H1 (cell line): Measurements from ENCODE around the gene BTBD16.

Experiments used
- CEBPB ChIP-seq: IDR thresholded peaks from 2 replicates; pipeline ENCODE4 v1.6.1; 2012; ENCODE audit warnings: low read depth, low read length
- HDAC2 ChIP-seq, 2 experiments: fragments of 300-600 bp in 1 of 2; sonication (generic) in 1 of 2; IDR thresholded peaks; 2 replicates each; pipeline ENCODE4 v1.6.1; 2011 to 2012; ENCODE audit warnings: low read depth in 2 of 2, low read length in 2 of 2, mild to moderate bottlenecking in 2 of 2, moderate library complexity in 2 of 2, borderline replicate concordance in 1 of 2, inconsistent platforms in 1 of 2
- POLR2A ChIP-seq, 2 experiments: IDR thresholded peaks; 1 replicate in 1 of 2; 2 replicates in 1 of 2; pipeline ENCODE4 v1.6.1; 2011; ENCODE audit warnings: low read depth in 2 of 2, low read length in 2 of 2, mild to moderate bottlenecking in 2 of 2; ENCODE audit errors: control extremely low read depth in 1 of 2
- SP1 ChIP-seq: IDR thresholded peaks from 2 replicates; pipeline ENCODE4 v1.6.1; 2011; ENCODE audit warnings: low read depth, low read length
- TF ChIP-seq, protein P1 (sequence below), 3 experiments: IDR thresholded peaks; 1 replicate in 2 of 3; 2 replicates in 1 of 3; pipeline versions ENCODE4 v1.5.1 to v1.6.1; 2011; ENCODE audit warnings: low read length in 3 of 3, mild to moderate bottlenecking in 3 of 3, inconsistent platforms in 2 of 3, low read depth in 1 of 3, moderate library complexity in 1 of 3; ENCODE audit not compliant: insufficient read depth in 1 of 3; ENCODE audit errors: control extremely low read depth in 1 of 3

DNA sequence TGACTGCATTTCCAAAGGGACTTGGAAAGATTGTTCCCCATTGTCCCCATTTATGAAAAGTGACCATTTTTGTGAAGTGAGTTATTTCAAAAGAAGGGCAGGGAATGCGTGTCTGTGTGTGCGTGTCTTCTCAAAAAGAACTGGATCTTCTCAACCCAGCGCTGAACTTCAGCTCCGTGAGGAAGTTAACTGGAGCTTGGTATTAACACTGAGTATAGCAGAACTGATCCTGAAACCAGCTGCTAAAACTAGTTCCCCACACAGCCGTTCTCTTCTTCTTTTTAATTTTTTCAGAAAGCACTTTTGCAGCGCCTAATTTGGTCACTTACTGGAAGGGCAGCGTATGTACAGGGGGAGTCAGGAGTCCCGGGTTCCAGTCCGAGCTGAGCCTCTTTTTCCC lies 57.6 kb downstream of the BTBD16 start:
- TF ChIP-seq, protein P1, sequence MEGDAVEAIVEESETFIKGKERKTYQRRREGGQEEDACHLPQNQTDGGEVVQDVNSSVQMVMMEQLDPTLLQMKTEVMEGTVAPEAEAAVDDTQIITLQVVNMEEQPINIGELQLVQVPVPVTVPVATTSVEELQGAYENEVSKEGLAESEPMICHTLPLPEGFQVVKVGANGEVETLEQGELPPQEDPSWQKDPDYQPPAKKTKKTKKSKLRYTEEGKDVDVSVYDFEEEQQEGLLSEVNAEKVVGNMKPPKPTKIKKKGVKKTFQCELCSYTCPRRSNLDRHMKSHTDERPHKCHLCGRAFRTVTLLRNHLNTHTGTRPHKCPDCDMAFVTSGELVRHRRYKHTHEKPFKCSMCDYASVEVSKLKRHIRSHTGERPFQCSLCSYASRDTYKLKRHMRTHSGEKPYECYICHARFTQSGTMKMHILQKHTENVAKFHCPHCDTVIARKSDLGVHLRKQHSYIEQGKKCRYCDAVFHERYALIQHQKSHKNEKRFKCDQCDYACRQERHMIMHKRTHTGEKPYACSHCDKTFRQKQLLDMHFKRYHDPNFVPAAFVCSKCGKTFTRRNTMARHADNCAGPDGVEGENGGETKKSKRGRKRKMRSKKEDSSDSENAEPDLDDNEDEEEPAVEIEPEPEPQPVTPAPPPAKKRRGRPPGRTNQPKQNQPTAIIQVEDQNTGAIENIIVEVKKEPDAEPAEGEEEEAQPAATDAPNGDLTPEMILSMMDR (IDR thresholded peaks at IDR 0.05; ENCODE audit: control extremely low read depth in 1 of 3, insufficient read depth in 1 of 3, low read depth in 1 of 3, low read length in 3 of 3) = no peak
- TF ChIP-seq HDAC2 (IDR thresholded peaks at IDR 0.05; ENCODE audit: borderline replicate concordance in 1 of 2, low read depth in 2 of 2, low read length in 2 of 2) (no peak), SP1 (no peak), CEBPB (no peak), POLR2A (IDR thresholded peaks at IDR 0.05; ENCODE audit: control extremely low read depth in 1 of 2, low read depth in 2 of 2, low read length in 2 of 2) (no peak)
